Stimulated activated naive CD8-positive, alpha-beta T cell treated with anti-CD3 and anti-CD28 coated beads, Interleukin-15, Interleukin-2, amounts not matched to agents 100 U/mL and 50 U/mL, for 24 hours (primary cell): ENCODE measurements around the gene TUBGCP3.

ENCODE experiments used
- ATAC-seq: fragments of 150-1000 bp; cut with Tn5 transposase; one replicate; pipeline ENCODE4 v1.10.0; 2021
- DNase-seq: peaks from one replicate; pipeline ENCODE4 v3.0.0; 2021

TUBGCP3 gene

DNA sequence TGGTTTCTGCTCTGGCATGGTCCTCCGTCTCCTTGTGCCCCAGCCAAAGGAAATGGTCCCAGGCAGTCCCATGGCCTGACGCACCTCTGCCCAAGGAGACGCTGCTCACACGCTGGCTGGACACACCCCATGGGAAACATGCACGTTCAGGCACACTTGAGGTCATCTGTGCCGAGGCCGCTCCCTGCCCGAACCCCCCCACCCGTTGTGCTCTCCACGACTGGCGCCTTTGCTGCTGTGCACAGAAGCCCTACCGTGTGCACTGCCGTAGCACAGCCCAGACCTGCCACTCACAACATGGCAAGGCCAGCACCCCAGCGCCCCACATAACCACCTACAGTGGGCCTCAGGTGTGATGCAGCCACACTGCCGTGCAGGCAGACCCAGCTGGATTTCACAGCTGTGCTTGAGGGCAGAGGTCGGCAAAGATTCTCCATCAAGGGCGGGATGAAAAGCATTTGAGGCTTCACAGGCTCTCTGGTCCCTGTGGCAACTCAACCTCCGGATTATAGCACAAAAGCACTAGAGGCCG lies 146.1 kb downstream of the TUBGCP3 start:
- DNase-seq (no peak), ATAC-seq (no peak)

DNA sequence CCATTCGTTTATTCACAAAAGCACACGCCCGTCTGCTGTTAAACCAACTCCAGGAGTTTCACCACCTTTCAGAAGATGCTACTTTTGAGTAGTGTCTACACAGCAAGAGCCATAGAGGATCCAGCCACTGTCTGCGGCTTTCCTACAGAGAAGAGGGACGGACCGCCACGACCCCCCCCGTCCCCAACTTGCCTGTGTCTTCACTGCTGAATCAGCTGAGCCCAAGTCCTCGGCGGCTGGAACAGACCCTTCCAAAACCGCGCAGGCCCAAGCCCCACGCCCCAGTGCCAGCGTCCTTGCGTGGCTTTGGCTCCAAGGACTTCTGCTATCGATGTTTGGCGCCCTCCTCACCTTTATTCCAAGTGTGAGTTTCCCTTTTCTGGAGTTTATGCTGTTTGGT lies 146.7 kb downstream of the TUBGCP3 start:
- ATAC-seq (no peak), DNase-seq (no peak)

DNA sequence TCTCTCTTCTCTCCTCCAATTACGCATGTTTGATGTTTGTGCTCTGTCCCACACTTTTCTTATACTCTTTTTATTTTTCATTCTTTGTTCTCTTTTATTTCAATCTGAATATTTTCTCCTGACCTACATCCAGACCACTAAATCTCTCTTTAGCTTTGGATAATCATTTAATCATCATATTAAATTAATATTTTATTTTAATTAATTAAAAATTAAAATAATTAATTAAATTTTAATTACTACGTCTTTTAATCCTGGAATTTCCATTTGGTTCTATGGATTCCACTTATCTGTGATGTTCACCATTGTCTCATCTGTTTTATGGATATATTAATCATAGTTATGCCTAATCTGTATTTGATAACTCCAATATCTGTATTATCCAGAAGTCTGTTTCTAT lies 149.4 kb downstream of the TUBGCP3 start:
- DNase-seq (no peak), ATAC-seq (no peak)

DNA sequence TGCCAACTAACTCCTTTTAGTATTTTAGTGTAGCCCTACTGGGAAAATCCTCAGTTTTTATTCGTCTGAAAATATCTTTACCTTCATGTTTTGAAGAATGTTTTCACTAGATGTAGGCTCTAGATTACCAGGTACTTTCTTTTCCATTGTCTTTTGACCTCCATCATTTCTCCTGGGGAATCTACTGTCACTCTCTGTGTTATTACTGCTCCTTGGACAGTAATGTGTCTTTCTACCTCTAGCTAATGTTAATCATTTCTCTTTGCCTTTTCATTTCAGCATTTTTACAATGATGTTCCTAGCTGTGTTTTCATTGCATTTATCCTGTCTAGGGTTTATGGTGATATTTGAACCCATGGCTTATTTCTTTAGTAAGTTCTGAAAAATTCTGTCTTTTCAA lies 149.9 kb downstream of the TUBGCP3 start:
- DNase-seq, result no peak
- ATAC-seq, result no peak

DNA sequence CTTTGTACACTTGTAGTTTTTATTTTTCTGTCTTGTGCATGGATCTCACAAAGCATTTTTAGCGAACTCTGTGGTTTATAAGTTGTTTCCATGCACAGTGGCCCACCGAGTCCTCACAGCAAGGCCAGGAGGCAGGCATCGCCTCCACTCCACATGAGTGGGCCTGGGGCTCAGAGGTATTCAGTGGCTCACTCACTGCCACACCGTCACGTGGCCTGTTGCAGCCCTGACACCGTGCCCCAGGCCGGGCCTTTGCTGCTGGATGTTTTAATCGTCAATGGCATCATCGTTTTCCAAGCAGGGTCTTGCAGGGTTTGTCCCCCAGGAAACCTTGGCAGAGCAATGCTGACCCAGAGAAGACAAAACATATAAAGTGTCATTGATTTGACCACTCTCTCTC lies 152.0 kb downstream of the TUBGCP3 start:
- no peak for ATAC-seq
- no peak for DNase-seq
